GM21529 (cell line): ENCODE results near the gene LHCGR.
A peak's percentile ranks its signal among the peaks of the same experiment; 100 is the strongest.
"Not testable (repeated sequence)": the region's sequence is repeated elsewhere in the genome, so short reads cannot be mapped to it uniquely, and the experiment has no call there.

Experiments
- ATAC-seq: cut with Tn5 transposase; IDR thresholded peaks from one replicate; pipeline ENCODE4 v1.9.1; 2021; ENCODE audit not compliant: unreplicated experiment

The LHCGR gene

GRCh38 chr2:48713647-48714046 is 41.9 kb downstream of the LHCGR start:
- no peak for ATAC-seq

GRCh38 chr2:48712151-48712550 is 43.4 kb downstream of the LHCGR start:
- no peak for ATAC-seq

- ATAC-seq: no peak
Measured at GRCh38 chr2:48711343-48711742, 44.2 kb downstream of the LHCGR start.

- no peak for ATAC-seq
Measured at GRCh38 chr2:48709096-48710034, 46.2 kb downstream of the LHCGR start.

GRCh38 chr2:48707466-48707865 is 48.1 kb downstream of the LHCGR start:
- no peak for ATAC-seq

- not testable (repeated sequence) for ATAC-seq
Measured at GRCh38 chr2:48703621-48704020, 51.9 kb downstream of the LHCGR start.

- no peak for ATAC-seq
Measured at GRCh38 chr2:48699348-48699930, 56.1 kb downstream of the LHCGR start.

GRCh38 chr2:48696881-48697280 is 58.6 kb downstream of the LHCGR start:
- ATAC-seq: no peak

- ATAC-seq: no peak
Measured at GRCh38 chr2:48695991-48696390, 59.5 kb downstream of the LHCGR start.

GRCh38 chr2:48694149-48694548 is 61.4 kb downstream of the LHCGR start:
- no peak for ATAC-seq

- ATAC-seq: no peak
Measured at GRCh38 chr2:48693645-48694044, 61.9 kb downstream of the LHCGR start.

GRCh38 chr2:48693066-48693465 is 62.5 kb downstream of the LHCGR start:
- no peak for ATAC-seq

GRCh38 chr2:48691935-48692691 is 63.4 kb downstream of the LHCGR start:
- no peak for ATAC-seq

GRCh38 chr2:48685126-48685525 is 70.4 kb downstream of the LHCGR start:
- no peak for ATAC-seq

GRCh38 chr2:48677450-48677849 is 78.1 kb downstream of the LHCGR start:
- ATAC-seq: no peak

- peak; percentile 46 for ATAC-seq
Measured at GRCh38 chr2:48674933-48675332, 80.6 kb downstream of the LHCGR start.

GRCh38 chr2:48673581-48673980 is 81.9 kb downstream of the LHCGR start:
- ATAC-seq: no peak

GRCh38 chr2:48668992-48669391 is 86.5 kb downstream of the LHCGR start:
- ATAC-seq: no peak

GRCh38 chr2:48651158-48651790 is 104.2 kb downstream of the LHCGR start:
- no peak for ATAC-seq

GRCh38 chr2:48638261-48638660 is 117.3 kb downstream of the LHCGR start:
- no peak for ATAC-seq
